Activated naive CD8-positive, alpha-beta T cell treated with anti-CD3 and anti-CD28 coated beads for 36 hours (primary cell): ENCODE results near the gene PDE4D. TPM values are rescaled to one million over a fixed set of nuclear protein-coding genes. Genes with fewer than 3 reads are reported as not detected.

Source experiments
- DNase-seq: peaks from one replicate; pipeline ENCODE4 v3.0.0; 2021
- H3K27ac Mint-ChIP-seq: one replicate; pipeline ENCODE4 v1.8.0; 2022; ENCODE audit warnings: mild to moderate bottlenecking, moderate library complexity, mixed read lengths
- H3K27me3 Mint-ChIP-seq: one replicate; pipeline ENCODE4 v1.8.0; 2022; ENCODE audit warnings: mild to moderate bottlenecking, mixed read lengths
- H3K36me3 Mint-ChIP-seq: one replicate; pipeline ENCODE4 v1.8.0; 2021; ENCODE audit warnings: mild to moderate bottlenecking, mixed read lengths
- H3K4me1 Mint-ChIP-seq: one replicate; pipeline ENCODE4 v1.8.0; 2021; ENCODE audit warnings: mixed read lengths
- H3K4me3 Mint-ChIP-seq: one replicate; pipeline ENCODE4 v1.8.0; 2022; ENCODE audit warnings: mild to moderate bottlenecking, moderate library complexity, mixed read lengths
- H3K9me3 Mint-ChIP-seq: one replicate; pipeline ENCODE4 v1.8.0; 2022; ENCODE audit warnings: mixed read lengths
- total RNA-seq, 2 experiments: library from RNA; stranded (reverse); gene quantifications; one replicate each; pipeline ENCODE4 v1.2.3, GENCODE V29; 2021

The PDE4D gene
- total RNA-seq, 2 experiments from 2014 or later: 40.7 TPM

DNA sequence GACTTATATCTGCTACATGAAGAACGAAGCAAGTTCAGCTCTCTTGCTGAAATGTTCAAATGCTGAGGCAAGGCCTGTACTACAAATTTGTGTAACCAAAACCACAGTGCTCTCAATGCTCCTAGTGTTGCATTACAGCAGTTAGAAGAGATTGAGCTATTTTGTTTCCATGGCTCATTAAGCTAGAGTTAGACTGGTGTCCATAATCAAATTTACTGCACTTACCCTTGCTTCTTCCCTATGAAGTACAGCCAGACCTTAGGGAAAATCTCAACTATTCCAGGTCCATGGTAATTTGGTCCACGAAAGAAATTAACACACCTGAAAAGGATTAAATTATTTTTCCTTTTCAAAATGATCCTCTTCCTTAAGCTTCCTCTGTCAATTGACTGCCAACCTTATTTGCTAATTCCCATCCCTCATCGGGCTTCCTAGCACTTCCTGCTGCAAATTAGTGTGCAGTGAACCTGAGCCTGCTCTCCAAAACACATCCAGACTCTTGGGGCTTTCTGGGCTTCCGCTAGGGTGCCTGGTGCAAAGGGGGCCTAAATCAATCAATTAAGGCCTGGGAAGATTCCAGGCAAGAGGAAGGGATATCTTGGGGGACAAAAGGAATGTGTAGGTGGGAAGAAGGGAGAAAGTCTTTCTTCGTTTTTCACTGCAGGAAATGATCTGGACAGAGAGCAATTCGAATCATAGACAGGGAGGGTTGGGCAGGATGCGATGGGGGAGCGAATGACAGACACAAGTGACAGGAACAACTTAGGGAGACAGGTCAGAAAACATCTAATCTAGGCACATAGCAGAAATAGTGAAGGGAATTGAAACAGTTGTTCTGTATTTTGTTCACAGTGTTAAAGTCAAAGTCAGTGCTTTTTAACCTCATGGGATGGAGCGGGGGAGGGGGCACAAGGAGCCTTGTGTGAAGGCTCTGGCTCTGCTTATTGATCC is 768.2 kb downstream of the PDE4D start:
- Mint-ChIP-seq H3K4me3 (no peak overlapping the region), H3K9me3 (peaks cover 3% of the 10 kb centered on the region), H3K4me1 (peaks cover 20% of the 10 kb centered on the region), H3K36me3 (peaks cover 3% of the 10 kb centered on the region), H3K27me3 (no peaks in the 10 kb centered on the region), H3K27ac (no peak overlapping the region)
- no peak for DNase-seq

DNA sequence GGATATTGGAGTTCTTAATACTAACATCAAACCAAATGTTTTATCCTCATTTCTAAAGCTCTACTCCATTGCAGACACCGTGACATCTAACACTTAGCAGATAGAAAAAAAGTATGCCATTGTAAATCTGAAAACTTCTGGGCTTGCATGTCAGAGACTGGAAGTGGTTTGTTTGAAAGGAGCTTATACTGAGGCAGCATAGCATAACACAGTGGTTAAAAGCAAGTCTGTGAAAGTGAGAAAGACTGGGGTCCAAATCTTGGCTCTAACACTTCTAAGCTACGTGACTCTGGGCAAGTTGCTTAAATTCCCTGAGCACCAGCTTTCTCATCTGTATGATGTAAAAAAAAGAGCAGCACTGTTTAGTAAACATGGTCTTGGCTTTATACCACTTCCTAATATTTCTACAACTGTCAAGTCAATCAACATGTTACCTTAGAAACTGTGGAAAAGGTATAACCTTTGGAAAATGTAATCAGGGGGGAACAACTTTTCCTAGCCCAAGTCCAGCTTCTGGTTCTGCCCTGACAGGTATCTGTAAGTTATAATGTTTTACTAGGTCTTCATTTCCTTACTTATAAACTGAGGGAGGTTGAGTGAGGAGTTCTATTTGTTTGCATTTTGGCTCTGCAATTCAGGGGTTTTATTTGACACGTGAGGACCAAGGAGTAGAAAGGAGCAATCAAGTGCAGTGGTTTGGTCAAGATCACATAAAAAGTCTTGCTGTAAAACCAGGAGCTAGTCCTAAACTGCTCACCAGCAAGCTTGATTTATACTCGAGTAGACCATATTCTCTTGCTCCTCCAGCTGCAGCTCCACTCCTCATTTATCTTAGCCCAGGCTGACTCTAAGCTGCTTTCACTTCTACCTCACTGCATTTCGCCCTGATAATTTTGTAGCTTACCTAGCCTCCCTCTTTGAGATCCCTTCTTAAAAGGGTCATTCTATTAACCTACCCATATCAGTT is 769.6 kb downstream of the PDE4D start:
- no peak overlapping the region for H3K4me3 Mint-ChIP-seq
- DNase-seq: no peak
- peaks cover 3% of the 10 kb centered on the region for H3K36me3 Mint-ChIP-seq
- H3K27me3 Mint-ChIP-seq: no peaks in the 10 kb centered on the region
- H3K4me1 Mint-ChIP-seq: peaks cover 11% of the 10 kb centered on the region
- no peak overlapping the region for H3K27ac Mint-ChIP-seq
- H3K9me3 Mint-ChIP-seq: peaks cover 3% of the 10 kb centered on the region

DNA sequence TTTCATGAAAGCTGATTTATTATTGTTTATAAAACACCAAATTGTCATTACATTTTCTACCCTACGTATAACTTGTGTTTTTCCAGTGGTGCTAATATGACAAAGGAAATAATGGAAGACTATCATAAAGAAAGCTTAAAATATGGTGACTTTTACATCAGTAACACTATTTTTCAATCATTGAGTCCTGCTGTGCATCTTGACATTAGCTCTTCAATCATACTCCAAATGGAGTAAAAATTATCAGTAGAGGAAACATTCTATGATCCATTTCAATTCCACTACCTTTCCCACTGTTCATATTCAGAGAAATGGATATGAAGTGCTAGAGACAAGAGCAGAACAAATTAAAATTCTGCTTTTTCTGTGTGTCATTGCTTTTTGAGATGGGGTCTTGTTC is 774.0 kb downstream of the PDE4D start:
- Mint-ChIP-seq H3K4me3 (no peak overlapping the region), H3K27ac (no peak overlapping the region), H3K27me3 (no peaks in the 10 kb centered on the region), H3K9me3 (peaks cover 3% of the 10 kb centered on the region), H3K4me1 (peaks cover 8% of the 10 kb centered on the region), H3K36me3 (peaks cover 3% of the 10 kb centered on the region)
- DNase-seq: no peak

DNA sequence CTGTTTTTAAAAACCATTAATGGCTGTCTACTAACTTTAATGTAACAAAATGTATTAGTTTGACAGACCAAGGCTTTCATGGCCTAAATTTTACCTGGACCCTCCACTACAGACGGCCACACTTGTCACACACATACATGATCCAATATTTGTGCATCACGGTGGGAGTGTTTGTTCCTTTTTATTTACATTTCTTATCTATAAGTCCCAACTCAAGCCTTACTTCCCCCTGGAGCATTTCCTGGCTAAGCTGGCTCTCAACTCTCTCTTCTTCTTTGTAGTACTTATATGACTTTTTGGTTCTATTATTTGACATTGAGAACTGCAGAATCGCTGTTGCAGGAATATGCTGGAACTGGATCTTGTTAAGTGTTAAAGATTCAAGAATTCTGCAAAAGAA is 776.2 kb downstream of the PDE4D start:
- DNase-seq: no peak
- no peaks in the 10 kb centered on the region for H3K27me3 Mint-ChIP-seq
- peaks cover 3% of the 10 kb centered on the region for H3K9me3 Mint-ChIP-seq
- no peak overlapping the region for H3K27ac Mint-ChIP-seq
- H3K4me3 Mint-ChIP-seq: no peak overlapping the region
- peaks cover 3% of the 10 kb centered on the region for H3K36me3 Mint-ChIP-seq
- peaks cover 6% of the 10 kb centered on the region for H3K4me1 Mint-ChIP-seq

DNA sequence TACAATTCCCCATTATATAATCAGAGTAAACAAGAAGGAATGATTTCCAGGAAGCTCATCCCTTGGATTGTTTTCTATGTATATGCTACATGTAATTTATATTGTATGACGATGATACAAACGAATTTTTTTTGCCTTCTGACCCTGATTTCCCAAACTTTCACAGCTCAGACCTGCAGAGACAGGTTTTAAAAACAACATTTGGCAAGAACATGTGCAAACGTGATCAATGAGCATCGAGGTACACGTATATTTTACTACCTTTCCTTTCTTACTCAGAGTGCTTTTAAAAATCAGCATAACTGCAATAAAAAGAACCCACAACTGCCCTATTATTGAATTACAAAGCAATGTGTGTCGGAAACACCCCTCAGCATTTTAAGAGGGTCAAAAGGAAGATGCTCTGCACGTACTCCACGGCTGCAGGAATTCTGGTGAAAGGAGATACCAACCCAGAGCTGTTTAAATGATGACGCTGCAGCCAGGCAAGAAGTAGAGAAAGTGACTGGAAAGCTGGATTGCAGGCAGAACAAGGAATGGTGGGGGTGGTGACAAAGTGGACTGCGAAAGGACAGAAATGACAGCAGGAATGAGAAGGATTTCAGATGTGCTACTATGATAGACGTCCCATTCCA is 777.2 kb downstream of the PDE4D start:
- Mint-ChIP-seq H3K27me3 (no peaks in the 10 kb centered on the region), H3K4me3 (no peak overlapping the region), H3K27ac (no peak overlapping the region), H3K9me3 (no peaks in the 10 kb centered on the region), H3K4me1 (peaks cover 5% of the 10 kb centered on the region), H3K36me3 (peaks cover 3% of the 10 kb centered on the region)
- no peak for DNase-seq

DNA sequence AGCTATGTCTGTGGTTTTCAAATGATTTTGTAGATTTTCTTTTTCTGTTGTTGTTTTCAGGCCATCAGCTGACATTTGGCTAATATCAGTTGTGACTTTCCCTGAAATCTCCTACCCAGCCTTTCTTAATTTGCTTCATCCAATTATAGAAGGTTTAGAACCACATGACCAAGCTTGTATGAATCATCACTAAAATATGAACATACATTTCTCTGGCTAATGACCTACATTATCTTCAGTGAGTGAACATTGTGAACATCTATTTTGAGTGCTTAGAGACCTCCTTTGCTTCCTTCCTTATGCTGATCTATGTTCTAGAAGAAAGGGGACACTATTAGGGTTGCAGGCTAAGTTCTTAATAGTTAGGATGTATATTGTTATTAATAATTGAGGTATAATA is 778.2 kb downstream of the PDE4D start:
- peaks cover 5% of the 10 kb centered on the region for H3K4me1 Mint-ChIP-seq
- H3K9me3 Mint-ChIP-seq: no peaks in the 10 kb centered on the region
- DNase-seq: no peak
- no peaks in the 10 kb centered on the region for H3K36me3 Mint-ChIP-seq
- H3K27ac Mint-ChIP-seq: no peak overlapping the region
- no peak overlapping the region for H3K4me3 Mint-ChIP-seq
- no peaks in the 10 kb centered on the region for H3K27me3 Mint-ChIP-seq

DNA sequence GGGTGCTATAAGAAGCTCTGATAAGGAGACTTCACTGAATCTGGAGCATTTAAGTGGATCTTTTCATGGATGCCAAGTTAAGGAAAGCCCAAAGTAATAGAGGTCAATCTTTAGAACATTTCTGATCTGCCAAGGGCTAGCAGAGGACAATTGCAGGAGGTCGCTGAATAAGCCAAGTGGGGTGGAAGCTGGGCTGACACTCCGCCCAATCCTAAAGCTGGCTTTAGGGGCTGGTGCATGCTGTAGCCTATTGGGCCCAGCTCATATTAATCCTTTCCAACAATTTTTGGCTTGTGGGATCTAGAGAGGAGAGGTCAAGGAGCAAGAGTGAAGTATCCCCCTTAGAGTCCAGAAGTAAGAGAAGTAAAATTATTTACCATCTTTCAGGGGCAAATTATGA is 784.1 kb downstream of the PDE4D start:
- H3K4me1 Mint-ChIP-seq: peaks cover 9% of the 10 kb centered on the region
- H3K27me3 Mint-ChIP-seq: no peaks in the 10 kb centered on the region
- H3K9me3 Mint-ChIP-seq: no peaks in the 10 kb centered on the region
- H3K36me3 Mint-ChIP-seq: no peaks in the 10 kb centered on the region
- H3K27ac Mint-ChIP-seq: no peak overlapping the region
- DNase-seq: no peak
- H3K4me3 Mint-ChIP-seq: no peak overlapping the region

DNA sequence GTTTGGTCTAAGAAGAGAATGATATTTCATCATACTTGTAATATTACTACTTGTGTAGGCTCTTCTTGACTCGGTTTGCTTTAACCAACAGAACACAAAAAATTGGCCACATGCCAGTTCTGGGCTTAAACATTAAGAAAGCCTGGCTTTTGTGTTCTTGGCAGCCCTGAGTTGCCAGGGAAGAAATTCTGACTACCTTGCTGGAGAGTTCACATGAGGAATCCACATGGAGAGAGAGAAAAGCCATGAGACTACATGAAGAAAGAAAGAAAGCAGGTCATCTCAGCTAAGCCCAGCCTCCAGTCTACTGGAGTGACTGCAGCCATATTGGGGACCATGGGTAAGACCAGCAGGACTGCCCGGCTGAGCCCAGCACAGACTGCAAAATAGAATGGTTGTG is 785.8 kb downstream of the PDE4D start:
- Mint-ChIP-seq H3K36me3 (no peaks in the 10 kb centered on the region), H3K4me3 (no peak overlapping the region), H3K4me1 (peaks cover 16% of the 10 kb centered on the region), H3K27ac (no peak overlapping the region), H3K27me3 (no peaks in the 10 kb centered on the region), H3K9me3 (no peaks in the 10 kb centered on the region)
- DNase-seq: no peak

DNA sequence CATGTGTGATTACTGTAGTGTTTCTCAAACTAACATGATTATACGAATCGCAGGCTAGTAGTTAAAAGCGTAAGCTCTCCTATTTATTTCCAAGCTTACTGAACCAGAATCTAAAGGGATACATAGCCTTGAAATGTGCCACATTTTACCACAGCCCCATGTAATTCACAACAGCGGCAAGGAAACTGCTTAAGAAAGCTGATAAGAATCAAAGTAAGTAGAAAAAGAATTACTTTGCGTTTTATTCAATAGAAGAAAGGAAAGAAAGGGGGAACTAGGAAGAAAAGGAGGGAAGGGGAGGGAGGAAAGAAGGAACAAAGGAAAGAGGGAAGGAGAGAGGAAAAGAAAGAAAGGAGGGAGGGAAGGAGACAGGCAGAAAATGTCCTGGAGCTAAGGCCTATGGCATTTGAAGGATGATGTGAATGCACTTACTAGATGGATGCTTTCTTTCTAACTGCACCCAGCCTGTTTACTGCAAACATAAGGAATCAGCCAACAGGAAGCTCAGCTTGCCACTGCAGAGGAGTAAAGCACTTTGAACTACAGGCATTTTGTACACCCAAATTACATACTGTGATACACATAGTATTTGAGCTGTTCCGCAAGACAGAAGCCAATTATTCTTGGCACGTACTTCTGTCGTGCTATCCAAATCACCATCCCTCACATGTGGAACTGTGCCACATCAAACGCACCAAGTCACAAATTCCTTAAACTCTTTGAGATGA is 789.0 kb downstream of the PDE4D start:
- Mint-ChIP-seq H3K4me3 (no peak overlapping the region), H3K36me3 (no peaks in the 10 kb centered on the region), H3K27me3 (no peaks in the 10 kb centered on the region), H3K4me1 (peaks cover 23% of the 10 kb centered on the region), H3K27ac (no peak overlapping the region), H3K9me3 (peaks cover 8% of the 10 kb centered on the region)
- no peak for DNase-seq

DNA sequence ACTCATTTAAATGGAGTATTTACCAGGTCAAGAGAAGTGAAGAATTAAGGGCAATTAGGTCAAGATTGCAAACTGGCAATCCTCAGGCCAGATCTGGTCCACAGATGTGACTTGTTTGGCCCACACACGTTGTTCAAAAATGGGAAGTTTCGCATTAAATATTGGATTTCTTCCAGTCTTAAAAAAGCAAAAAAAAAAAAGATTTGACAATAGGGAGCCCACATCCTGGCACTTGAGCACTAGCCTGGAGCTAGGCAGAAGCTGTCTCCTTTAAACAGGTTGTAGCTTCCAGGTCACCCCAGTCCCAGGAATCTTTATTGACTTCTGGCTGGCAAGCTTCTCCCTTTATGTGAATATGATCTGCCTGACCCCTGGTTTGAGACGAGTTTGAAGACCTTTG is 790.2 kb downstream of the PDE4D start:
- Mint-ChIP-seq H3K4me3 (no peak overlapping the region), H3K4me1 (peaks cover 32% of the 10 kb centered on the region), H3K27ac (no peak overlapping the region), H3K36me3 (no peaks in the 10 kb centered on the region), H3K27me3 (no peaks in the 10 kb centered on the region), H3K9me3 (peaks cover 8% of the 10 kb centered on the region)
- DNase-seq: no peak

DNA sequence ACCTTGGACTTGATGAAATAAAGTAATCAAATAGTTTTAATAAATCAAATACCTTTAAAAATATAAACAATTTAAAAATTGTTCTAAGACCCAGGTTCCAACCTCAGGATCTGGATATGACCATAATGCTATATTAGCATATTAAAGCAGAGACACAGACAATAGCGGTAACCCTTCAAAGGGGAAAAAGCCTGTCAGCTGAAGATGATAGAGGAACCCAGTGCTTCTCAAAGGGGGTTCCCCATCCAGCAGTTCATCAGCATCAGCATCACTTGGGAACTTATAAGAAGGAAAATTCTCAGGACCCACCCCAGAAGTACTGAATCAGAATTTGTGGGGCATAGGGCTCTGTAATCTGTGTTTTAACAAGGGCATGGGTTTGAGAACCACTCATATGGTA is 791.1 kb downstream of the PDE4D start:
- H3K4me1 Mint-ChIP-seq: peaks cover 32% of the 10 kb centered on the region
- H3K27ac Mint-ChIP-seq: no peak overlapping the region
- no peak overlapping the region for H3K4me3 Mint-ChIP-seq
- no peak for DNase-seq
- peaks cover 1% of the 10 kb centered on the region for H3K36me3 Mint-ChIP-seq
- no peaks in the 10 kb centered on the region for H3K27me3 Mint-ChIP-seq
- peaks cover 8% of the 10 kb centered on the region for H3K9me3 Mint-ChIP-seq

DNA sequence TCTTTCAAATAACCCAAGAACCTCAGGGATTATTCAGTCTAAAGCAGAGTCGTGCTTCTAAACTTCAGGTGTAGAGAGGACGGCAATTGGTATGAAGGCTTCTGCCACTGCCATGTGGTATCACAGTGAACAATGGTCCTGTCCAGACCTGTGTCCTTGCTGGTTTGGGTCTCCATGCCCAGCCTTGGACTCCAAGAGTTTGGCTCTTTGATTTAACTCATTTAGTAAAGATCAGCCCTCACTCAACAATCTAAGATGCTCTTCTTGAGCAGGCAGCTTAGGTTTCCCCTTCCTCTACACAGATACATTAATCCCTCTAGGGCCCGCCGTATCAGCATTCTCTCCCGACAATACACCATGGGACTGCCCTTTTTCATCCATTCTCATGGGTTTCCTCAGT is 792.7 kb downstream of the PDE4D start:
- no peak overlapping the region for H3K4me3 Mint-ChIP-seq
- no peak overlapping the region for H3K27ac Mint-ChIP-seq
- H3K4me1 Mint-ChIP-seq: peaks cover 32% of the 10 kb centered on the region
- peaks cover 3% of the 10 kb centered on the region for H3K36me3 Mint-ChIP-seq
- no peaks in the 10 kb centered on the region for H3K27me3 Mint-ChIP-seq
- DNase-seq: no peak
- H3K9me3 Mint-ChIP-seq: peaks cover 8% of the 10 kb centered on the region

DNA sequence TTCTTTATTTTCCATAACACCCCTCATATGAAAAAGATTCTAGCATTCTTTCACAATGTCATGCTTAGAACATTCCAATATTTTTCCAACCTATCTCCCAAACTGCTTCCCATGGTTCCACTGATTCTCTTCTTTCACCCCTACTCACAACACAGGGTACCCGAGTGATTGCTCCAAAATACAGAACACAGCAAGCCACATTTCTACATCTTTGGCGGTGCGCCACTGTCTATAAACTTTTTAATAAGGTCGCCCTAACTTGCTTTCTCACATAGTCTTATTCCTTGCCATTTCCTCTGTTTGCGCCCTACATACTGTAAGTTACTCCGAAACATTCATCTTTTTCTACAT is 793.6 kb downstream of the PDE4D start:
- Mint-ChIP-seq H3K27ac (no peak overlapping the region), H3K27me3 (no peaks in the 10 kb centered on the region), H3K9me3 (peaks cover 9% of the 10 kb centered on the region), H3K4me3 (no peak overlapping the region), H3K4me1 (peaks cover 32% of the 10 kb centered on the region), H3K36me3 (peaks cover 3% of the 10 kb centered on the region)
- DNase-seq: no peak

DNA sequence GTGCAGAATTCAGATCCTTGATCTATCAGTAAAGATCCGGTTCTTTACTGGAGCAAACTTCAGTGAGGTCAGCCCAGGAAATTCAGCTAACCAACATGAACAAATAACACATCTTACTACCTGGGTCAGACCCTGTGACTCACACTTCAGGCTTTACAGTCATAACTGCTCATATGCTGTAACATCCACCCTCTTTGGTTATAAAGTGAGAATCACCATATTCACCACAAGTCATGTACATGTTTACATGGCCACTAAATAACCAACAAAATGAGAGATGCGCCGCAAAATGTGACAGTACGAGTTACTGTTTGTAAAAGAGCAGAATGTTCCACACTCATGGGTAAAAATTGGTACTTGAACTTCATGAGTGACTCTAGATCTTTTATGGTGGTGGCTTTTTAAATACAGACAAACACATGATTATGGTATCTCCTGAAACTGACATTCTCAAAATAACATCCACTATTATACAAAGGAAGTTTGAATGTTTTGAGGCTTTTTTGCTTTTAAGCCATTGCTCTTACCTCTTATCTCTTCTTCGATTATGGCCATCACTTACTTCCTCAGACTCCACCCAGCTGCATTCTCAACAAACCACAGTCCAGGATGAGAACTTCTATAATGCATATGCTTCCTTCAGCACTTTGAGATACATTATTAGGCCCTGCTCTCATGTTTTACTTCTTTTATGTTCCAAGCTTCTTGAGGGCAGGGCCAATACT is 794.1 kb downstream of the PDE4D start:
- Mint-ChIP-seq H3K4me1 (peaks cover 27% of the 10 kb centered on the region), H3K27me3 (no peaks in the 10 kb centered on the region), H3K9me3 (peaks cover 9% of the 10 kb centered on the region), H3K4me3 (no peak overlapping the region), H3K36me3 (peaks cover 3% of the 10 kb centered on the region), H3K27ac (peak overlapping the region; percentile 36)
- DNase-seq: peak; percentile 27
